ENCODE measurements around the gene GPRIN3.

The GPRIN3 gene

DNA sequence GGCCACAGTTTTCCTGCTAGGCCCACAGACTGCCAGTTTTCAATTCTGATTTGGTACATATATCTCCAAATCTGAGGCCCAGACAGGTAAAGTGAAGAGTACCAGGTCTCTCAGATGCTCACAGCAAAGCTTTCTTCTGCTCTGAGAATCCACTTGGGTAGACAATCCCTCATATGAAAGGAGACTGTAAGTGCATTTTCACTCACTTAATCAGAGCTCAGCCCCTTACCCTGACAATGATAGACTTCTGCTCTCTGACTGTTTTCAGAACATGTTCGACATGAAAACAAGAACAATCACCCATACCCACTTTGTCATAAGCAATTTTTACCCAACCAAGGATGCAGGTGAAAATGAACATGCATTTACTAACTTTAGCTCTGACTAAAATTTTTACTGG lies 7.1 kb downstream of the GPRIN3 start:
- Histone ChIP-seq H3K27ac (ENCODE audit: poor library complexity, severe bottlenecking) (no peak overlapping the region), H3K4me1 (ENCODE audit: insufficient read depth, poor library complexity, severe bottlenecking) (no peaks in the 10 kb centered on the region), H3K36me3 (ENCODE audit: low read depth) (no peaks in the 10 kb centered on the region), H3K27me3 (ENCODE audit: insufficient read depth, poor library complexity, severe bottlenecking) (no peaks in the 10 kb centered on the region), H3K4me3 (ENCODE audit: severe bottlenecking) (no peak overlapping the region), H3K9me3 (ENCODE audit: severe bottlenecking) (no peaks in the 10 kb centered on the region)
- DNase-seq (ENCODE audit: low spot score) (no peak), ATAC-seq (ENCODE audit: low read depth) (no peak)
- TF ChIP-seq, protein P1, sequence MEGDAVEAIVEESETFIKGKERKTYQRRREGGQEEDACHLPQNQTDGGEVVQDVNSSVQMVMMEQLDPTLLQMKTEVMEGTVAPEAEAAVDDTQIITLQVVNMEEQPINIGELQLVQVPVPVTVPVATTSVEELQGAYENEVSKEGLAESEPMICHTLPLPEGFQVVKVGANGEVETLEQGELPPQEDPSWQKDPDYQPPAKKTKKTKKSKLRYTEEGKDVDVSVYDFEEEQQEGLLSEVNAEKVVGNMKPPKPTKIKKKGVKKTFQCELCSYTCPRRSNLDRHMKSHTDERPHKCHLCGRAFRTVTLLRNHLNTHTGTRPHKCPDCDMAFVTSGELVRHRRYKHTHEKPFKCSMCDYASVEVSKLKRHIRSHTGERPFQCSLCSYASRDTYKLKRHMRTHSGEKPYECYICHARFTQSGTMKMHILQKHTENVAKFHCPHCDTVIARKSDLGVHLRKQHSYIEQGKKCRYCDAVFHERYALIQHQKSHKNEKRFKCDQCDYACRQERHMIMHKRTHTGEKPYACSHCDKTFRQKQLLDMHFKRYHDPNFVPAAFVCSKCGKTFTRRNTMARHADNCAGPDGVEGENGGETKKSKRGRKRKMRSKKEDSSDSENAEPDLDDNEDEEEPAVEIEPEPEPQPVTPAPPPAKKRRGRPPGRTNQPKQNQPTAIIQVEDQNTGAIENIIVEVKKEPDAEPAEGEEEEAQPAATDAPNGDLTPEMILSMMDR (IDR thresholded peaks at IDR 0.05; ENCODE audit: poor library complexity, severe bottlenecking) = no peak

DNA sequence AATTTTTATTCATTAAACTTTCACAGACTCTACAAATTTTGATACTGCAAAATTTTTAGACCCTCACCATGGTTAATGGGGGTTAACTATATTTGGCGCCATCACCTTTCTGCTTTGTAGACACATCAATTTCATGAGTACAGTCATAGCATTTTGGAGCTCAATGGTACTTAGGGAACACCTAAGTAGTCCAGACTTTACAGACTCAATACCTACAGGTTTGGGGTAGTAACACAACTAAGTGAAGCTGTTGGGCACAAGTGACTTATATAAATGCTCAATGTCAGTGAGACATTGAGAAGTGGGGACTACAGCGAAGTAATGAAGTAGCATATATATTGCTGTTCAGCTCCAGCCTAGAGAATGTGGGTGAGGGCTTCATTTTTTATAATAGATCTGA lies 7.5 kb downstream of the GPRIN3 start:
- H3K27me3 ChIP-seq (ENCODE audit: insufficient read depth, poor library complexity, severe bottlenecking) = no peaks in the 10 kb centered on the region
- DNase-seq (ENCODE audit: low spot score) = no peak

DNA sequence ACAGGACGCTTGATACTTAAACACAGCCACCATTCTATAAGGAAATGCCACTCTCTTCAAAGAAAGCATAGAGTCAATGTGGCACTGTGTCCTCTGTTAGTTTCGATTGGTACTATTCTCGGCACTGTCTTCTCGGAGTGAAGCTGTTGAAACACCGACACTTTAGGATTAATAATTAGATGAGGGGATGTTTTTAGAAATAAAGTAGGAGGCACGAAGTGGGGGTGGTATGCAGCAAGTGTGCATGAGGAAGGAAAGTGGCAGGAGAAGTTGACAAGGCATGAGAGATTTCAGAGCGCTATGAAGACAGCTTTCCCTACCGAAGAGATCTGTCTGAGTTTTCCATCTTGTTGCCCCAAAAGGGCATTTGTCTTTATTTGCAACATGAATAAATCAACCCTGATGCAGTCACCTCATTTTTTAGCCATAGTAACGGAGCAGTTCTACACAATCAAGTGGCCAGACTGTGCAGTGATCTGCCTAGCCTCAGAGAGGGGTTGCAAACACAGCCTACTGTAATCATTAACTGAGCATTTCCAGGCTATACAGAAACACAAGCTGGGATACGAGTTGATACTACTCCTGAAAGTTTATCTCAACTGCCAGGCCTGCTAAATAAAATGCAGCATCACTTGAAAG lies 8.3 kb downstream of the GPRIN3 start:
- Histone ChIP-seq H3K36me3 (ENCODE audit: low read depth) (no peaks in the 10 kb centered on the region), H3K9me3 (ENCODE audit: severe bottlenecking) (no peaks in the 10 kb centered on the region), H3K27ac (ENCODE audit: poor library complexity, severe bottlenecking) (no peak overlapping the region), H3K4me3 (ENCODE audit: severe bottlenecking) (no peak overlapping the region), H3K4me1 (ENCODE audit: insufficient read depth, poor library complexity, severe bottlenecking) (no peaks in the 10 kb centered on the region), H3K27me3 (ENCODE audit: insufficient read depth, poor library complexity, severe bottlenecking) (no peaks in the 10 kb centered on the region)
- DNase-seq (ENCODE audit: low spot score) (no peak), ATAC-seq (ENCODE audit: low read depth) (no peak)
- TF ChIP-seq, protein P1 (IDR thresholded peaks at IDR 0.05; ENCODE audit: poor library complexity, severe bottlenecking) = no peak

More for the DNA sequence above, 7.5 kb downstream of the GPRIN3 start:
- H3K36me3 ChIP-seq (ENCODE audit: low read depth) = no peaks in the 10 kb centered on the region
- no peaks in the 10 kb centered on the region for H3K4me1 ChIP-seq (ENCODE audit: insufficient read depth, poor library complexity, severe bottlenecking)
- no peaks in the 10 kb centered on the region for H3K9me3 ChIP-seq (ENCODE audit: severe bottlenecking)
- TF ChIP-seq, protein P1 (IDR thresholded peaks at IDR 0.05; ENCODE audit: poor library complexity, severe bottlenecking) = no peak
- H3K4me3 ChIP-seq (ENCODE audit: severe bottlenecking) = no peak overlapping the region
- H3K27ac ChIP-seq (ENCODE audit: poor library complexity, severe bottlenecking) = no peak overlapping the region
- no peak for ATAC-seq (ENCODE audit: low read depth)

DNA sequence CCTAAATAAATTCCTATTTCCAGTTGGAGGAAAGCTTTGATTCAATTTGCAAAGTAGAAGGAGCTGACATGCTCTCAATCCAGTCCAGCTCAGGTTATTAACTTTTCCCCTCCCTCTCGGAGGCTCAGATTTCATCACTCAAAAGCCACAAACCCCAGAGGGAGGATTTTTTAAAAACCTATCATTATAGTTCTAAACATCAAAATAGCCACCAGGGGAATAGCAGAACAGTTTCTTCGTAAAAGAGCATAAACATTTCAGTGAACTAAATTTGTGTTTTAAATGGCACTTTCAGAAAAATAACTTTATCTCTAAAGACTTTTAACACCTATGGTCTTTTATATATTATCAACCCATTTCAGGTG lies 8.8 kb downstream of the GPRIN3 start:
- DNase-seq (ENCODE audit: low spot score) (no peak), ATAC-seq (ENCODE audit: low read depth) (no peak)
- TF ChIP-seq, protein P1 (IDR thresholded peaks at IDR 0.05; ENCODE audit: poor library complexity, severe bottlenecking) = no peak
- no peaks in the 10 kb centered on the region for H3K9me3 ChIP-seq (ENCODE audit: severe bottlenecking)
- no peaks in the 10 kb centered on the region for H3K36me3 ChIP-seq (ENCODE audit: low read depth)
- H3K4me1 ChIP-seq (ENCODE audit: insufficient read depth, poor library complexity, severe bottlenecking) = no peaks in the 10 kb centered on the region
- no peaks in the 10 kb centered on the region for H3K27me3 ChIP-seq (ENCODE audit: insufficient read depth, poor library complexity, severe bottlenecking)
- H3K4me3 ChIP-seq (ENCODE audit: severe bottlenecking) = no peak overlapping the region
- no peak overlapping the region for H3K27ac ChIP-seq (ENCODE audit: poor library complexity, severe bottlenecking)

DNA sequence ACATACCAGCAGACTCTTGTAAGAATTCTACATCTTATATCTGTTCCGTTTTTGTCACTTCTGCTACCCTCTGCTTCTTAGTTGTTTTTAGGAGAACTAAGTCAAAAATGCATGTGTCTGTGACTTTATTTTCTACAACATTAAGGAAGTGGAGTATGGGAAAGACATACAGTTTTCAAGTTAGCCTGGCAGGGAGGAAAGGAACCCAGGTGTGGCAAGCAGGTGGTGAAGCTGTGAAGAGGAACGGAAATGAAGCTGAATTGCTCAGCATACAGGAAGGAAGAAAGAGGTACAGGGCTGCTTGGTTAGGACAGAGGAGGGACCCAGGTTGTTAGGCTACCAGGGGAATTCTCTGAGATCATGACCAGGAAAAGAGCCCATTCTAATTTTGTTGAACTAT lies 9.4 kb downstream of the GPRIN3 start:
- no peak for ATAC-seq (ENCODE audit: low read depth)
- H3K4me3 ChIP-seq (ENCODE audit: severe bottlenecking) = no peak overlapping the region
- H3K4me1 ChIP-seq (ENCODE audit: insufficient read depth, poor library complexity, severe bottlenecking) = no peaks in the 10 kb centered on the region
- TF ChIP-seq, protein P1 (IDR thresholded peaks at IDR 0.05; ENCODE audit: poor library complexity, severe bottlenecking) = no peak
- H3K27me3 ChIP-seq (ENCODE audit: insufficient read depth, poor library complexity, severe bottlenecking) = no peaks in the 10 kb centered on the region
- H3K9me3 ChIP-seq (ENCODE audit: severe bottlenecking) = no peaks in the 10 kb centered on the region
- no peaks in the 10 kb centered on the region for H3K36me3 ChIP-seq (ENCODE audit: low read depth)
- no peak for DNase-seq (ENCODE audit: low spot score)
- no peak overlapping the region for H3K27ac ChIP-seq (ENCODE audit: poor library complexity, severe bottlenecking)

Data from RWPE2 (cell line).